ENCODE measurements around the gene SGTA.

GRCh38 chr19:2756921-2757881 lies 25.9 kb downstream of the SGTA start:
- TF ChIP-seq, protein P1, sequence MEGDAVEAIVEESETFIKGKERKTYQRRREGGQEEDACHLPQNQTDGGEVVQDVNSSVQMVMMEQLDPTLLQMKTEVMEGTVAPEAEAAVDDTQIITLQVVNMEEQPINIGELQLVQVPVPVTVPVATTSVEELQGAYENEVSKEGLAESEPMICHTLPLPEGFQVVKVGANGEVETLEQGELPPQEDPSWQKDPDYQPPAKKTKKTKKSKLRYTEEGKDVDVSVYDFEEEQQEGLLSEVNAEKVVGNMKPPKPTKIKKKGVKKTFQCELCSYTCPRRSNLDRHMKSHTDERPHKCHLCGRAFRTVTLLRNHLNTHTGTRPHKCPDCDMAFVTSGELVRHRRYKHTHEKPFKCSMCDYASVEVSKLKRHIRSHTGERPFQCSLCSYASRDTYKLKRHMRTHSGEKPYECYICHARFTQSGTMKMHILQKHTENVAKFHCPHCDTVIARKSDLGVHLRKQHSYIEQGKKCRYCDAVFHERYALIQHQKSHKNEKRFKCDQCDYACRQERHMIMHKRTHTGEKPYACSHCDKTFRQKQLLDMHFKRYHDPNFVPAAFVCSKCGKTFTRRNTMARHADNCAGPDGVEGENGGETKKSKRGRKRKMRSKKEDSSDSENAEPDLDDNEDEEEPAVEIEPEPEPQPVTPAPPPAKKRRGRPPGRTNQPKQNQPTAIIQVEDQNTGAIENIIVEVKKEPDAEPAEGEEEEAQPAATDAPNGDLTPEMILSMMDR (optimal IDR thresholded peaks at IDR 0.05 in 1 of 3, IDR thresholded peaks at IDR 0.05 in 1 of 3, conservative IDR thresholded peaks at IDR 0.05 in 1 of 3; ENCODE audit: extremely low read depth in 1 of 3, insufficient read depth in 2 of 3, low read length in 3 of 3) = no peak
- no peak for TF ChIP-seq EZH2 (IDR thresholded peaks at IDR 0.05; ENCODE audit: low read length)

Measured in keratinocyte (primary cell).